Uterus (tissue), 2 donors: ENCODE results near the gene TTC14.

Experiments
- POLR2A ChIP-seq, 2 donors: fragments of 450-650 bp; IDR thresholded peaks; one replicate each; pipeline ENCODE4 v1.6.1; 2016; ENCODE audit warnings: antibody characterized with exemption in 2 of 2, mild to moderate bottlenecking in 1 of 2, moderate library complexity in 1 of 2
- TF ChIP-seq, protein P1 (sequence below), 4 experiments: fragments of 200-600 bp in 2 of 4; fragments of 450-650 bp in 2 of 4; sonication (generic) in 2 of 4; IDR thresholded peaks; one replicate each; pipeline ENCODE4 v1.5.1; 2016 to 2019; ENCODE audit warnings: antibody characterized with exemption in 4 of 4, mild to moderate bottlenecking in 2 of 4, moderate library complexity in 1 of 4

DNA sequence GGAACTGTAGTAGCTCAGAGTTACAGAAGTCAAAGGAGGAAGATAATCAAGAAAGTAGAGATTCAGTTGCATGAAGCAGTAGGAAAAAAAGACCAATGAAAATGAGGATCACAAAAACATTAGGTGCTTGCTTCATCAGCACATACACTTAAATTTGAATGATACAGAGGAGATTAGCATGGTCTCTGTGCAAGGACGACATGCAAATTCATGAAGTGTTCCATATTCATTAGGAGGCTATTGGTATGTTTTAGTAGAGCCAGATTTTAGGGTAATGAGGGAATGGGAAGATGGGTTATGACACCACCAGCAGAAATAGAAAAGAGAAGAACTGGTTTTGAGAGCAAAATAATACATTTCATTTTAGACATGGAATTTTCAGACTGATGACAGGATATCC lies 21.0 kb upstream of the TTC14 start:
- TF ChIP-seq, protein P1, sequence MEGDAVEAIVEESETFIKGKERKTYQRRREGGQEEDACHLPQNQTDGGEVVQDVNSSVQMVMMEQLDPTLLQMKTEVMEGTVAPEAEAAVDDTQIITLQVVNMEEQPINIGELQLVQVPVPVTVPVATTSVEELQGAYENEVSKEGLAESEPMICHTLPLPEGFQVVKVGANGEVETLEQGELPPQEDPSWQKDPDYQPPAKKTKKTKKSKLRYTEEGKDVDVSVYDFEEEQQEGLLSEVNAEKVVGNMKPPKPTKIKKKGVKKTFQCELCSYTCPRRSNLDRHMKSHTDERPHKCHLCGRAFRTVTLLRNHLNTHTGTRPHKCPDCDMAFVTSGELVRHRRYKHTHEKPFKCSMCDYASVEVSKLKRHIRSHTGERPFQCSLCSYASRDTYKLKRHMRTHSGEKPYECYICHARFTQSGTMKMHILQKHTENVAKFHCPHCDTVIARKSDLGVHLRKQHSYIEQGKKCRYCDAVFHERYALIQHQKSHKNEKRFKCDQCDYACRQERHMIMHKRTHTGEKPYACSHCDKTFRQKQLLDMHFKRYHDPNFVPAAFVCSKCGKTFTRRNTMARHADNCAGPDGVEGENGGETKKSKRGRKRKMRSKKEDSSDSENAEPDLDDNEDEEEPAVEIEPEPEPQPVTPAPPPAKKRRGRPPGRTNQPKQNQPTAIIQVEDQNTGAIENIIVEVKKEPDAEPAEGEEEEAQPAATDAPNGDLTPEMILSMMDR (IDR thresholded peaks at IDR 0.05) = no peak
- TF ChIP-seq POLR2A (IDR thresholded peaks at IDR 0.05) = no peak
